Esophagus muscularis mucosa (tissue), 4 donors: ENCODE results near the gene SLC23A3. TPM values are rescaled to one million over a fixed set of nuclear protein-coding genes. Genes with fewer than 3 reads are reported as not detected.

Experiments used
- DNase-seq: peaks from one replicate; pipeline ENCODE4 v3.0.0-alpha.2; 2017; ENCODE audit errors: extremely low spot score
- H3K27ac ChIP-seq, 4 donors: fragments of 200-600 bp; sonication (generic); replicated peaks in 1 of 4; 1 replicate in 3 of 4; 2 replicates in 1 of 4; pipeline ENCODE4 v1.5.1; 2016 to 2019; ENCODE audit warnings: mild to moderate bottlenecking in 1 of 4
- H3K27me3 ChIP-seq, 4 donors: fragments of 200-600 bp; sonication (generic); one replicate each; pipeline versions ENCODE4 v1.5.1 to v1.6.0; 2016 to 2019
- H3K36me3 ChIP-seq, 4 donors: fragments of 200-600 bp; sonication (generic); one replicate each; pipeline ENCODE4 v1.5.1; 2016 to 2019
- H3K4me1 ChIP-seq, 4 donors: fragments of 200-600 bp; sonication (generic); one replicate each; pipeline ENCODE4 v1.5.1; 2016 to 2019
- H3K4me3 ChIP-seq, 4 donors: fragments of 200-600 bp; sonication (generic); 1 replicate in 2 of 4; 2 replicates in 2 of 4; pipeline ENCODE4 v1.5.1; 2016 to 2019; ENCODE audit warnings: mild to moderate bottlenecking in 4 of 4, moderate library complexity in 1 of 4
- H3K9me3 ChIP-seq, 4 donors: fragments of 200-600 bp; sonication (generic); 1 replicate in 3 of 4; 2 replicates in 1 of 4; pipeline ENCODE4 v1.5.1; 2016 to 2019
- EP300 ChIP-seq: sonication (generic); formaldehyde crosslinking; IDR thresholded peaks from one replicate; pipeline ENCODE4 v1.6.1; 2017; ENCODE audit warnings: antibody characterized with exemption
- POLR2A ChIP-seq: fragments of 450-650 bp; IDR thresholded peaks from one replicate; pipeline ENCODE4 v1.6.1; 2017; ENCODE audit warnings: antibody characterized with exemption, moderate library complexity, mild to moderate bottlenecking, low read depth
- POLR2AphosphoS5 ChIP-seq, 2 donors: sonication (generic); formaldehyde crosslinking; IDR thresholded peaks; one replicate each; pipeline ENCODE4 v1.6.1; 2017; ENCODE audit warnings: antibody characterized with exemption in 2 of 2
- WGBS: methylation state at CpG from one replicate; pipeline ENCODE4 v1.1.5; 2018; 5-methylcytosine and 5-hydroxymethylcytosine counted together
- intact Hi-C: fragments of 100-400 bp; cut with DNase I; formaldehyde crosslinking; loops from one replicate; pipeline ENCODE4 v1.15.1; 2023
- total RNA-seq, 4 donors: library from RNA; depleted of rRNA; stranded (reverse); fragments of >200 nt; gene quantifications; one replicate each; pipeline versions ENCODE4 v1.1.0 to v1.2.1, GENCODE V29; 2016
- TF ChIP-seq, protein P1 (sequence below), 3 experiments: fragments of 200-600 bp in 2 of 3; fragments of 450-650 bp in 1 of 3; sonication (generic) in 2 of 3; IDR thresholded peaks; one replicate each; pipeline ENCODE4 v1.5.1; 2017 to 2019; ENCODE audit warnings: antibody characterized with exemption in 3 of 3, mild to moderate bottlenecking in 2 of 3, moderate library complexity in 1 of 3

The SLC23A3 gene
- total RNA-seq, 4 donors from 2014 or later, result 0.23 to 0.58 (median 0.37) TPM

DNA sequence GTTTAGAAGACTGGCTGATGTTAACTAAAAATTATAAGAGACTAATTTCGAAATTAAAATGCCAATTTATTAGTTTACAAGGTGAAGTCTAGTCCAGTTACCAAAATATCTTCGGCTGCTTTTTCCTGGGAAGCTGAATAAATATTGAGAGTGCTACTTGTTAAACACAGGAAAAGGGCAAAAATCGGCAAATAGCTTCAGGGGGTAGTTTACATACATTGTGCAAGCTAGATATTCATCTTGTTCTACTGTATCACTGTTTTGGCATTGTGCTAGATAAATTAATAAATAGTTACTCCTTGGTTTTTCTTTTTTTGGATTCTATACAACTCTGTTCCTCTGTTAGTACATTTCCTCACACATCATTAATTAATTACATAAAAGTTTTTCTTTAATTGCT lies 38.5 kb downstream of the SLC23A3 start:
- no peak for TF ChIP-seq POLR2A
- no peak for TF ChIP-seq EP300
- TF ChIP-seq, protein P1, sequence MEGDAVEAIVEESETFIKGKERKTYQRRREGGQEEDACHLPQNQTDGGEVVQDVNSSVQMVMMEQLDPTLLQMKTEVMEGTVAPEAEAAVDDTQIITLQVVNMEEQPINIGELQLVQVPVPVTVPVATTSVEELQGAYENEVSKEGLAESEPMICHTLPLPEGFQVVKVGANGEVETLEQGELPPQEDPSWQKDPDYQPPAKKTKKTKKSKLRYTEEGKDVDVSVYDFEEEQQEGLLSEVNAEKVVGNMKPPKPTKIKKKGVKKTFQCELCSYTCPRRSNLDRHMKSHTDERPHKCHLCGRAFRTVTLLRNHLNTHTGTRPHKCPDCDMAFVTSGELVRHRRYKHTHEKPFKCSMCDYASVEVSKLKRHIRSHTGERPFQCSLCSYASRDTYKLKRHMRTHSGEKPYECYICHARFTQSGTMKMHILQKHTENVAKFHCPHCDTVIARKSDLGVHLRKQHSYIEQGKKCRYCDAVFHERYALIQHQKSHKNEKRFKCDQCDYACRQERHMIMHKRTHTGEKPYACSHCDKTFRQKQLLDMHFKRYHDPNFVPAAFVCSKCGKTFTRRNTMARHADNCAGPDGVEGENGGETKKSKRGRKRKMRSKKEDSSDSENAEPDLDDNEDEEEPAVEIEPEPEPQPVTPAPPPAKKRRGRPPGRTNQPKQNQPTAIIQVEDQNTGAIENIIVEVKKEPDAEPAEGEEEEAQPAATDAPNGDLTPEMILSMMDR (IDR thresholded peaks at IDR 0.05), result no peak
- no peak for TF ChIP-seq POLR2AphosphoS5 (IDR thresholded peaks at IDR 0.05)
- Histone ChIP-seq H3K9me3 (no peaks in the 10 kb centered on the region), H3K27ac (no peak overlapping the region), H3K36me3 (peaks cover 0 to 2% (median 0%) of the 10 kb centered on the region in 4 donors), H3K4me3 (no peak overlapping the region), H3K4me1 (peaks cover 0 to 22% (median 13%) of the 10 kb centered on the region in 4 donors), H3K27me3 (no peaks in the 10 kb centered on the region)
- 47% methylated on average over 3 of the region's 3 CpGs for WGBS
- DNase-seq, result no peak
- intact Hi-C loops, result no loop called here

DNA sequence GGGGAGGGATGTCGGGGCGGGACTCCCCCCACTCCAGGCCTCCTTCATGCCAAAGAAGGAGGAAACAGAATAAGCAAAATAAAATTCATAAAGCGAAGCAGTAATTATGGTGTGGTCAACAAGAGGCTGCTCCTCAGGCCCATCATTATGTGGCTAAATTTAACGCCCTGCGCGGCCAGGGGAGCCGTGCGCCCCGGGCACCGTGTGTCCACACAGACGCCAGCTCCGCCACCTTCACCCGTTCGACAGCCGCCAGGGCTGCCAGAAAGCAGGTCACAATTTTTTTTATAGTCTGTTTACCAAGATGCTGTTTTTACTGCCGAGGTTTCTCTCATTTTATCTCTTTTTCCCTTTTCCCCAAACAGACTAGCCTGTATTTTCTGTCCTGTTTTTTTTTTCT lies 40.2 kb downstream of the SLC23A3 start:
- DNase-seq, result no peak
- Histone ChIP-seq H3K4me1 (peaks cover 0 to 24% (median 17%) of the 10 kb centered on the region in 4 donors), H3K27ac (no peak overlapping the region), H3K27me3 (no peaks in the 10 kb centered on the region), H3K9me3 (no peaks in the 10 kb centered on the region), H3K4me3 (no peak overlapping the region), H3K36me3 (no peaks in the 10 kb centered on the region)
- TF ChIP-seq POLR2AphosphoS5 (IDR thresholded peaks at IDR 0.05), result no peak
- TF ChIP-seq, protein P1 (IDR thresholded peaks at IDR 0.05), result no peak
- TF ChIP-seq EP300, result no peak
- TF ChIP-seq POLR2A, result no peak
- WGBS, result 98% methylated on average over 16 of the region's 16 CpGs
- intact Hi-C loops, result no loop called here

DNA sequence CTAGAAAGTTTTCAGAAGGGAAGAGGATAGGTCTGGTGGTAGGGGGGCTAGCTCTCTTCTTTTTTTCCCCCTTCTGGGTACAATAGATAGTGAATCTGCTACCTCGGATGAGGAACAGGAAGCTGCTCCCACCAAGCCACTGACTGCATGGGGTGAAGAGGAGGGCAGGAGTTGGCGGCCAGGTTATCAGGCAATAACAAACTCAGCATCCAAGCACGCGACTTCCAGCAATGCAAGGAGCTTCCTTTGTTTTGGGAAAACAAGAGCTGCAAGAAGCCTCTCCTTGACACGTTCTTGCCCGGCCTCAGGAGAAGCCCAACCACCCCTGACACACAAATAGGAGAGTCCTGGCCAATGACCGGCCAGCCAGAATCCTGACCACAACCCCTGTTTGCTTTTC lies 41.4 kb downstream of the SLC23A3 start:
- no peak for TF ChIP-seq POLR2A
- TF ChIP-seq, protein P1 (IDR thresholded peaks at IDR 0.05), result no peak
- no peak for TF ChIP-seq EP300
- TF ChIP-seq POLR2AphosphoS5 (IDR thresholded peaks at IDR 0.05), result no peak
- no peak overlapping the region for H3K4me3 ChIP-seq
- WGBS, result 79% methylated on average over 7 of the region's 7 CpGs
- intact Hi-C loops, result no loop called here
- DNase-seq, result no peak
- H3K36me3 ChIP-seq, result no peaks in the 10 kb centered on the region
- no peak overlapping the region for H3K27ac ChIP-seq
- H3K4me1 ChIP-seq, result peaks cover 0 to 27% (median 20%) of the 10 kb centered on the region in 4 donors
- no peaks in the 10 kb centered on the region for H3K9me3 ChIP-seq
- H3K27me3 ChIP-seq, result no peaks in the 10 kb centered on the region

DNA sequence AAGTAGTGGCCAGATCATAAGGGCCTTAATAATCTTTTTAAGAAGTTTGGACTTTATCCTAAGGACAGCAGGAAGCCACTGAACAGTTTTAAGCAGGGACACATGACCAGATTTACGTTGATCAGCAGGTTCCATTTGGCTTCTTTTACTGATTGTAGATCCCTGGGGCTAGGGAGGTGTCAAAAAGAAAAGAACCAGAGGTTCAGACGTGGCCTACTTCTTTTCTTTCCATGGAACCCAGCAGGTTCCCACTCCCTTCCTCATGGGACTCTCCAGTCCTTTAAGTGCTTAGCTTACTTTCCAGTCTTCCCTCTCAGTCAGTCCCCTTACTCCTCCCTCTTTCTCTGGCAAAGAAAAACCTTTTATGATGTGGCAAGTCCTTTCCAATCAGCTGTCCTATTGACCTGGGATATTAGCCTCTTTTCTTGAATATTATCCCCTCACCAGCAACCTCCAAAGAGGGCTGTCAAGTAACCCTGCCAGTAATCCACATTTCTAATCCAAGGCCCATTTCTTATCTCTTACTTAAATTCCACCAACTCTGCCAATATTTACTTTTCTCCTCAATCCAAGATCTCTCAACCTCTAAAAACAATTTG lies 42.7 kb downstream of the SLC23A3 start:
- Histone ChIP-seq H3K27me3 (no peaks in the 10 kb centered on the region), H3K9me3 (no peaks in the 10 kb centered on the region), H3K4me1 (peaks cover 0 to 25% (median 19%) of the 10 kb centered on the region in 4 donors), H3K36me3 (no peaks in the 10 kb centered on the region), H3K27ac (no peak overlapping the region), H3K4me3 (no peak overlapping the region)
- intact Hi-C loops, result no loop called here
- TF ChIP-seq POLR2A (no peak), POLR2AphosphoS5 (IDR thresholded peaks at IDR 0.05) (no peak), EP300 (no peak)
- TF ChIP-seq, protein P1 (IDR thresholded peaks at IDR 0.05), result no peak
- WGBS, result 85% methylated on average over 2 of the region's 2 CpGs
- no peak for DNase-seq

DNA sequence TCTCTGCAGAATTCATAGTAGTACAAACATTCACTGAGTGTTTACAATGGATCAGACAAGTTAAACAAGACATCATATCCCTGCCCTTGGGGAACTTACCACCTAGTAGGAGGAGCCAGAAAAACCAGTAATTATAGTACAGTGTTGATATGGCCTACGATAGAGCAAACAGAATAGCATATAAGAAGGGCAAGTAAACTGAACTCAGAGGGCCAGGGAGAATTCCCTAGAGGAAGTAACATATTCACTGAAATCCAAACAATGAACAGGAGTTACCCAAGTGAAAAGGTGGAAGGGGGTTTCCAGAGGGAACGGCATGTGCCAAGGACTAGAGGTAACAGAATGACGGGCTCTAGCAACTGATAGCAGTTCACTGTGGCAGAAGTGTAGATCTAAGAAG lies 43.3 kb downstream of the SLC23A3 start:
- intact Hi-C loops, result no loop called here
- WGBS, result 89% methylated on average over 3 of the region's 3 CpGs
- Histone ChIP-seq H3K36me3 (no peaks in the 10 kb centered on the region), H3K4me3 (no peak overlapping the region), H3K4me1 (peaks cover 0 to 20% (median 14%) of the 10 kb centered on the region in 4 donors), H3K27me3 (no peaks in the 10 kb centered on the region), H3K9me3 (no peaks in the 10 kb centered on the region), H3K27ac (no peak overlapping the region)
- TF ChIP-seq POLR2A, result no peak
- no peak for DNase-seq
